PC-9 (cell line): ENCODE data around the gene TSPAN33.

Experiments used
- EZH2 ChIP-seq: fragments of 200-600 bp; sonication (generic); IDR thresholded peaks from 2 replicates; pipeline ENCODE4 v1.8.0; 2017; ENCODE audit warnings: antibody characterized with exemption, low read depth
- TF ChIP-seq, protein P1 (sequence below): fragments of 200-600 bp; sonication (generic); conservative IDR thresholded peaks from 2 replicates; pipeline ENCODE4 v1.6.1; 2017; ENCODE audit warnings: mixed run types, antibody characterized with exemption, mild to moderate bottlenecking, moderate library complexity

GRCh38 chr7:129126314-129126713, 18.2 kb upstream of the TSPAN33 start:
- TF ChIP-seq, protein P1, sequence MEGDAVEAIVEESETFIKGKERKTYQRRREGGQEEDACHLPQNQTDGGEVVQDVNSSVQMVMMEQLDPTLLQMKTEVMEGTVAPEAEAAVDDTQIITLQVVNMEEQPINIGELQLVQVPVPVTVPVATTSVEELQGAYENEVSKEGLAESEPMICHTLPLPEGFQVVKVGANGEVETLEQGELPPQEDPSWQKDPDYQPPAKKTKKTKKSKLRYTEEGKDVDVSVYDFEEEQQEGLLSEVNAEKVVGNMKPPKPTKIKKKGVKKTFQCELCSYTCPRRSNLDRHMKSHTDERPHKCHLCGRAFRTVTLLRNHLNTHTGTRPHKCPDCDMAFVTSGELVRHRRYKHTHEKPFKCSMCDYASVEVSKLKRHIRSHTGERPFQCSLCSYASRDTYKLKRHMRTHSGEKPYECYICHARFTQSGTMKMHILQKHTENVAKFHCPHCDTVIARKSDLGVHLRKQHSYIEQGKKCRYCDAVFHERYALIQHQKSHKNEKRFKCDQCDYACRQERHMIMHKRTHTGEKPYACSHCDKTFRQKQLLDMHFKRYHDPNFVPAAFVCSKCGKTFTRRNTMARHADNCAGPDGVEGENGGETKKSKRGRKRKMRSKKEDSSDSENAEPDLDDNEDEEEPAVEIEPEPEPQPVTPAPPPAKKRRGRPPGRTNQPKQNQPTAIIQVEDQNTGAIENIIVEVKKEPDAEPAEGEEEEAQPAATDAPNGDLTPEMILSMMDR, result no peak
- no peak for TF ChIP-seq EZH2
